DMS 273 treated with DMSO at 0.1 percent for 48 hours (cell line): Measurements from ENCODE around the gene MYH6.
"Not testable (repeated sequence)": the region's sequence is repeated elsewhere in the genome, so short reads cannot be mapped to it uniquely, and the experiment has no call there.

Experiments
- DNase-seq: peaks from one replicate; lab custom pipeline; 2025; lab: John Stamatoyannopoulos, UW

MYH6 gene

DNA sequence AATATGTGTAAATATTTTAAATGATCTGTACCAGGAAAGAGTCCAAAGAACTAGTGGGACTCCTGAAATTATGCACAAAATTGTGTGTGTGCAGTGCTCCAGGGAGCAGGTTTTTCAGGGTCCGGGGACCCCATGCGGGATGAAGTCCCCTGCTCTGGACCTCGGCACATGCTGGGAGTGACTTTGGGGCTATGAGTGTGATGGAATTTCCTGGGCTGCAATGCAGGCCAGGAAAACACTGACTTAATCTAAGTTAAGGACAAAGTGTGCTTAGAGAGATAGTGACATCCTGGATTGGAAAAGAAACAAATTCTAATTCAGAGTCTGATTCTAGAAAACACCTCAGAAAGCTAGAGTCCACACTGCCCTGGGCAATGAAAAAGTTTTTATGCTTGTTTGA is 6.2 kb upstream of the MYH6 start:
- DNase-seq = no peak

- no peak for DNase-seq
These were observed 5.6 kb upstream of the MYH6 start for GRCh38 chr14:23413681-23414080.

DNA sequence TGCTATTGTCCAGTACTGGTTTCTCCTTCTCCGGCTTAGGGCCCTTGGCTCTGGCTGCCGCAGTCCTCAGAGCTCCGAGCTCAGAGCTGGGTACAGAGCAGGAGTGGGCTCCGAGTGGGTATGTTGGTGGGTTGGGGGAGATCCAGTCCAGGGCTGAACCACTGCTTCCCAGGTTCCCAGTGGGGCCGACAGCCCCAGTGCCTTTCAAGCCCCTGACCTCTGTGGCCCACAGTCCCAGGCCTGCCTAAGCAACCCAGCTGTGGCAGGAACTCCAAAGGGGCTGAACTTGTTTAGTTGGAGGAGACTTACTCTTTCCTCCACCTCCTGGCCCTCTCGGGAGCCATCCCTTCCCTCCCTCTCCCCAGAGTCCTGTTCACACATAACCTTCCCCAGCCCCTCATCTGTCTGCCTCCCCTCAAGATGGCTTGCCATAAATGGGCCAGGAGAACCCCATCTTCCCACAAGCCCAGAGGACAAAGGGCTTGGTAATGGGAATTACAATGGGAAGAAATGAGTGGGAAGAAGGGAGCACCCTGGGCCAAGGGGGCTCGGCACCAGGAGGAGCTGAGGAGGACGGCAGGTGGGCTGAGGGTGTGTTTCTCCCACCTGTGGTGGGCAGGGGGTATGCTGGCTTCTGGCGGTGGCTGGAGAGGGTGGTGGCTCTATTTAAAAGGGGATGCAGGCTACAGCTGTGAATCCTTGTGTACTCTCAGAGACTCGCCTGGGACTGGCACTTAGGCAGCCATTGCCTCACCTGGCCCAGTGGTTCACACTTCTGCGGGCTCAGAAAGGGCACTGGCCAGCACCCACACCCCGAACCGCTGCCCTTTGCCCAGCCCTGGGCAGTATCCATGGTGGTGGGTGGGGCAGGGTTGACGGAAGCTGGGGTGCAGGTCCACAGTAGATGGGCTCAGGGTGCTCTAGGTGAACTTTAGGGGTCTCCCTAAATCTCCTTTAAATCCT is 3.8 kb upstream of the MYH6 start:
- no peak for DNase-seq

DNA sequence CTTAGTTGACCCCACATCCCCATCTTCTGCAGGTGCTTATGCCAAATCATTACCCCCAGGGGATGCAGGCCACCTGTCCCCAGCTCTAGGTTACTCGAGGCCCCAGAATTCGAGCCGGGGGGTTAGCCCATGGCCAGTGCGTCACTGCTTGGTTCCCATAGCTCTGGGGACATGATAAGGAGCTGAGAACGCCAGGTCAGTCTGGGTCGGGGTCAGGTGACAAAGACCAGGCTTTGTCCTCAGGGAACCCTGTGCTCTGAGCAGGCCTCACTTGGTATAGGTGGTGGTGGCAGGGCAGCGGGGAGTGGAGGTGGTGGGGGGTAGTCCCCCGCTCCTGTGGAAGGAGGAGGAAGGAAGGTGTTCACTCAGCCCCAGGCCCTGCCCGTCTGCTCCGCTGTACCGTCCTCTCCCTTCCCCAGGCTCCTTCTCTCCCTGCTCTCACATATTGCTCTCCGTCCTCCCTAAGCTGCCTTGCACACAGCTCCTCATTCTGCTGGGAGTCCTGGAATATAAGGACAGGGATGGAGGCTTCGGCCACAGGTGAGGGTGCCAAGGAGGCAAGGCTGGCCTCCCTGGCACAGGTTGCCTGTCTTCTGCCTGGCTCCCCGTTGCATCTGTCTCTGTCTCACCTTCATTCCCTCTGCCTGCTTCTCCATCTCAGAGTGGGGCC is 2.0 kb upstream of the MYH6 start:
- DNase-seq = no peak

- DNase-seq = no peak
These were observed 1.4 kb upstream of the MYH6 start for GRCh38 chr14:23409475-23409874.

DNA sequence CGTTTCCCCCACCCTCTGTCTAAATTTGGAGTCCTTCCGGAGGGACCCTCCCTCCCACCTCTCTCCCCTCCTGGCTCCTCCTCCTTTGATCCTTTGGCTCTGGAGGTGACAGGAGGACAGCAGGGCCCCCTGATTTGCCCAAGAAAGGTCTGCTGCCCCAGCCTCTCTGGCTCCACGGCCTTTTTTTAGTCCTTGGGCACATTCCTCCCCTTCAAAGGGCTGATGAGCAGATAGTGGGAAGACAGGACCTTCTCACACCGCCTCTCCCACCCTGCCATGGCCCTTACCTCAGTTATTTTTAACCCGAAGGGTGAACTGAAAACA is 196 bp upstream of the MYH6 start:
- no peak for DNase-seq

GRCh38 chr14:23406725-23407355 is 1.2 kb downstream of the MYH6 start:
- no peak for DNase-seq

GRCh38 chr14:23406244-23406643 is 1.8 kb downstream of the MYH6 start:
- no peak for DNase-seq

- no peak for DNase-seq
These were observed 2.5 kb downstream of the MYH6 start for GRCh38 chr14:23405516-23406025.

DNA sequence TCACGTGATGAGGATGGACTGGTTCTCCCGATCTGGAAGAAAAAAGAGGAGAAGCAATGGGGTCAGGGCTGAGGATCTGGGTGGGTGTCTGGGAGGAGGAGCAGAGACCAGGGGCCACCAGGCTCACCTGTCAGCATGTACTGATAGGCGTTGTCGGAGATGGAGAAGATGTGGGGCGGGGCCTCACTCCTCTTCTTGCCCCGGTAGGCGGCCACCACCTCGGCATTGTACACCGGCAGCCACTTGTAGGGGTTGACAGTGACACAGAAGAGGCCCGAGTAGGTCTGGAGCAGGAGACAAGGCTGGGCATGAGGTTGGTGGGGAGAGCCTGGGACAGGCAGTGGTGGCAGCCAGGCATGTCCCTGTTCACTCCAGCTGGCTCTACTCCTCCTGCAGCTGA is 3.0 kb downstream of the MYH6 start:
- no peak for DNase-seq

DNA sequence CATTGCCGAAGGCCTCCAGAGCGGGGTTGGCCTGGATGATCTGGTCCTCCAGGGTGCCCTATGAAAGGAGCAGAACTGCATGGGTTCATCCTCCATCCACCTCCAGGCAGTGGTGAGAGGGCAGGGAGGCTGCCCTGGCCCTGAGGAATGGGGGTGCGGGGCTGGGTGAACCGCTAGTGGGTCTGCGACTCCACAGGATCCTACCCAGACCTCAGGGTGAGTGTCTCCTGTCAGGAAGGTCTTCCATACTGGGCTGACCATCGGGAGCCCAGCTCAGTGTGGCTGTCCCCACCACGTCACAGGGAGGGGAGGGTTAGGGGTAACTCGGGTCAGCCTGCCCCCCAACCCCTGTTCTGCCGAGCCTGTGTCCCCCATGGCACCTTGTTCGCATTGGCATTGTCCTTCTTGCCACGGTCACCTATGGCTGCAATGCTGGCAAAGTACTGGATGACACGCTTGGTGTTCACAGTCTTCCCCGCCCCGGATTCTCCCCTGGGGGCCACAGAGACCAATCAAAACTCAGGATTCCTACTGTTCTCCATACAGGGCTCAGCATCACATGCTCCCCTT is 3.7 kb downstream of the MYH6 start:
- no peak for DNase-seq

- no peak for DNase-seq
These were observed 4.2 kb downstream of the MYH6 start for GRCh38 chr14:23403908-23404307.

GRCh38 chr14:23403139-23403438 is 5.0 kb downstream of the MYH6 start:
- no peak for DNase-seq

- no peak for DNase-seq
These were observed 5.6 kb downstream of the MYH6 start for GRCh38 chr14:23402296-23403138.

GRCh38 chr14:23401291-23401690 is 6.8 kb downstream of the MYH6 start:
- no peak for DNase-seq

GRCh38 chr14:23400496-23401149 is 7.5 kb downstream of the MYH6 start:
- DNase-seq = not testable (repeated sequence)

DNA sequence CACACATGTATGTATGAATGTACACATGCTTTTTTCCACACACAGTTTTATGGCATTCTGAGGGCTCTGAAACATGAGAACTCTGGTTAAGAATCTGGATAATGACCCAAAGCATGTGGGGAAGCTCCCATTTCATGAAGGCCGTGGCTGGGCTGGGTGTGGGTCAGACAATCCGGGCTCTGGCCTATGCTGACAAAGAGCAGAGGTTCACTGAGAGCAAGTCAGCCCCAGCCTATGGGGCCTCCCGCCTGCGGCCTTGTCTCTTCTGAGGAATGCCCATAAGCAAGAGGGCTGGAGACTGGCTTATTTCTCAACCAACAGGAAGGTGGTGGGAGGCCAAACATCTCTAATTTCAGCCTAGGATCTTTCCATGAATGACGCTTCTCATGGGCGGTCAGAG is 8.5 kb downstream of the MYH6 start:
- DNase-seq = no peak

GRCh38 chr14:23399136-23399535 is 8.9 kb downstream of the MYH6 start:
- no peak for DNase-seq

GRCh38 chr14:23398348-23398747 is 9.7 kb downstream of the MYH6 start:
- no peak for DNase-seq

GRCh38 chr14:23396781-23397407 is 11.2 kb downstream of the MYH6 start:
- DNase-seq = no peak

DNA sequence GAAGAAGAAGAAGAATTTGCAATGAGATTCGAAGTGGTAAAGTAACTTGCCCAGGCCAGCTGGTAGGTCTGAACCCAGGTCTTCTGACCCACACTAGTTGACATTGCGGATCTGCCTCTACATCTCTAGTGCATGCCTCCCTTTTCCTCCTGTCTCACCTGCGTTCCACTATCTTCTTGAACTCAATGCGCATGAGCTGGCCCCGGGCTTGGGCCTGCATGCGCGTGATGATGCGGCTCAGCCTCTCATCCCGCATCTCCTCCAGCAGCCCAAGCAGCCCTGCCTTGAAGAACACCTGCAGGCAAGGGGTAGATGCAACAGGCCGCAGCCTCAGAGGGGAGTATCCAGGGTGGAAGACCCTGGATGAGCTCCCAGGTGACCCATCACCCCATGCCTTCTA is 11.9 kb downstream of the MYH6 start:
- no peak for DNase-seq
